Ovary (tissue), 9 donors: ENCODE measurements around the gene SIRT5. TPM values are rescaled to one million over a fixed set of nuclear protein-coding genes. Genes with fewer than 3 reads are reported as not detected.

Experiments
- DNase-seq, 5 donors: peaks; one replicate each; pipeline ENCODE4 v3.0.0-alpha.2; 2019 to 2020
- H3K27ac ChIP-seq, 2 donors: fragments of 200-600 bp; one replicate each; pipeline versions ENCODE4 v1.5.1 to v1.8.0; 2019 to 2022
- H3K27me3 ChIP-seq: fragments of 200-600 bp; one replicate; pipeline ENCODE4 v1.8.0; 2022
- H3K36me3 ChIP-seq: fragments of 200-600 bp; sonication (generic); one replicate; pipeline ENCODE4 v1.5.1; 2019
- H3K4me1 ChIP-seq: one replicate; pipeline ENCODE4 v1.8.1; 2013; ENCODE audit warnings: mild to moderate bottlenecking, moderate library complexity; ENCODE audit not compliant: insufficient read depth
- H3K4me3 ChIP-seq: fragments of 200-600 bp; sonication (generic); one replicate; pipeline ENCODE4 v1.5.1; 2017
- H3K9me3 ChIP-seq, 2 donors: fragments of 200-600 bp in 1 of 2; sonication (generic) in 1 of 2; one replicate each; pipeline versions ENCODE4 v1.5.1 to v1.8.1; 2013 to 2019; ENCODE audit warnings: mild to moderate bottlenecking in 1 of 2, moderate library complexity in 1 of 2
- EP300 ChIP-seq: sonication (generic); formaldehyde crosslinking; IDR thresholded peaks from one replicate; pipeline ENCODE4 v1.6.1; 2017; ENCODE audit warnings: antibody characterized with exemption
- POLR2A ChIP-seq: fragments of 450-650 bp; IDR thresholded peaks from one replicate; pipeline ENCODE4 v1.6.1; 2017; ENCODE audit warnings: antibody characterized with exemption, mild to moderate bottlenecking, moderate library complexity
- WGBS, 3 donors: extraction: QIAGEN DNeasy Blood & Tissue Kit in 1 of 3; methylation state at CpG; one replicate each; pipeline versions ENCODE4 v1.1.5 to v1.1.7; 2013 to 2017; 5-methylcytosine and 5-hydroxymethylcytosine counted together
- intact Hi-C, 4 donors: fragments of 100-400 bp; cut with DNase I; formaldehyde crosslinking; loops; one replicate each; pipeline versions ENCODE4 v1.11.0 to v1.15.1; 2022 to 2023
- polyA plus RNA-seq, 2 donors: library from polyadenylated mRNA; stranded (reverse); fragments of 200-250 nt in 1 of 2; fragments of 350-450 nt in 1 of 2; fragmentation: Illumina TruSeq in 1 of 2; extraction: RNeasy Lipid Tissue Mini Kit (QIAGEN cat#74804) in 1 of 2; gene quantifications; one replicate each; pipeline ENCODE4 v1.2.3, GENCODE V29; 2013 to 2014
- total RNA-seq, 7 donors: library from RNA; depleted of rRNA in 2 of 7; stranded (reverse); fragments of >200 nt in 2 of 7; fragmentation: NEBNext Ultra II Directional in 3 of 7; extraction: Animal tissue kit (Norgen Biotek cat#: 25700) in 3 of 7; gene quantifications; one replicate each; pipeline versions ENCODE4 v1.1.0 to v1.2.4, GENCODE V29; 2016 to 2023
- TF ChIP-seq, protein P1 (sequence below), 3 donors: fragments of 450-650 bp in 2 of 3; fragments of 200-600 bp in 1 of 3; IDR thresholded peaks; one replicate each; pipeline versions ENCODE4 v1.5.1 to v1.8.0; 2016 to 2022; ENCODE audit warnings: antibody characterized with exemption in 3 of 3, mild to moderate bottlenecking in 1 of 3
- donor health status: DM: no; HTN: no; CAD: no; lungs with moderate emphysema.
- donor health status: DM: no; HTN: no; CAD: no.
- donor health status: Bipolar disorder and iron deficiency.
- donor health status: DM: yes; HTN: yes; CAD: no.
- donor health status: DM: no; HTN: no; CAD: no.
- donor health status: DM: yes; HTN: yes; CAD: no.

Gene SIRT5
- total and polyA plus RNA-seq, 9 donors, result 7.3 to 22.2 (median 13.0) TPM

DNA sequence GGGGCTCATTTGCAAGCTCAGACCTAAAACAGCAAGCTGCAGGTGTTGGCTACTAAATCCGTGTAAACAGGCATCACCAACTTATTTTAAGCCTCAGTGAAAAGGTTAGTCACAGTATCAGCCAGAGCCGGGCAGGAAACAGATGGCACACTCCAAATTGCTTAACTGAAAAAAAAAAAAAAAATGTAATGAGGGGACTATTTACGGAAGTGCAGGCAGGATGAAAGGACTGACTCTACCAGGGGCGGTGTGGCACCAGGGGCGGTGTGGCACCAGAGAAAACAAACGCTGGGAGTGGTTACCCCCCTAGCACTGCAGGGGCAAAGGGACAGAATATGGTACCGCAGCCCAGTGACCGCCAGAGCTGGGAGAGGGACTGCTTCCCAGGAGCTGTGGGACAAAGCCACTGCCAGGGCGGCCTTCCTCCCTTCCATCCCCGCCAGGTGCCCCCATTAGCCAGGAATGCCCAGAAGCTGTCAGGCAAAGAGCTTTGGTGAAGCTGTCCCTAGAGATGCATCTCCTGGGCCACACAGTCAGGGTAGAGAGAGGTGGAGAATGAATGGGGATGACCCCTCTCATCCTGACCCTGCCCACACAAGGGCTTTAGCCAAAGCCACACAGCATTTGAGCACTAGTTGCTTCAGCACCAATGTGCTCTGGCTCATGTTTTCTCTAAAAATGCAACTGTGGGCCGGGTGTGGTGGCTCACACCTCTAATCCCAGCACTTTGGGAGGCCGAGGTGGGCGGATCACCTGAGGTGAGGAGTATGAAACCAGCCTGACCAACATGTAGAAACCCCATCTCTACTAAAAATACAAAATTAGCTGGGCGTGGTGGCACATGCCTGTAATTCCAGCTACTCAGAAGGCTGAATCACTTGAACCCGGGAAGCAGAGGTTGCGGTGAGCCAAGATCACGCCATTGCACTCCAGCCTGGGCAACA is 47.4 kb upstream of the SIRT5 start:
- H3K27me3 ChIP-seq, result no peaks in the 10 kb centered on the region
- H3K36me3 ChIP-seq, result no peaks in the 10 kb centered on the region
- no peaks in the 10 kb centered on the region for H3K9me3 ChIP-seq
- H3K4me3 ChIP-seq, result no peak overlapping the region
- intact Hi-C loops, result no loop called here
- H3K4me1 ChIP-seq, result no peaks in the 10 kb centered on the region
- TF ChIP-seq, protein P1, sequence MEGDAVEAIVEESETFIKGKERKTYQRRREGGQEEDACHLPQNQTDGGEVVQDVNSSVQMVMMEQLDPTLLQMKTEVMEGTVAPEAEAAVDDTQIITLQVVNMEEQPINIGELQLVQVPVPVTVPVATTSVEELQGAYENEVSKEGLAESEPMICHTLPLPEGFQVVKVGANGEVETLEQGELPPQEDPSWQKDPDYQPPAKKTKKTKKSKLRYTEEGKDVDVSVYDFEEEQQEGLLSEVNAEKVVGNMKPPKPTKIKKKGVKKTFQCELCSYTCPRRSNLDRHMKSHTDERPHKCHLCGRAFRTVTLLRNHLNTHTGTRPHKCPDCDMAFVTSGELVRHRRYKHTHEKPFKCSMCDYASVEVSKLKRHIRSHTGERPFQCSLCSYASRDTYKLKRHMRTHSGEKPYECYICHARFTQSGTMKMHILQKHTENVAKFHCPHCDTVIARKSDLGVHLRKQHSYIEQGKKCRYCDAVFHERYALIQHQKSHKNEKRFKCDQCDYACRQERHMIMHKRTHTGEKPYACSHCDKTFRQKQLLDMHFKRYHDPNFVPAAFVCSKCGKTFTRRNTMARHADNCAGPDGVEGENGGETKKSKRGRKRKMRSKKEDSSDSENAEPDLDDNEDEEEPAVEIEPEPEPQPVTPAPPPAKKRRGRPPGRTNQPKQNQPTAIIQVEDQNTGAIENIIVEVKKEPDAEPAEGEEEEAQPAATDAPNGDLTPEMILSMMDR (IDR thresholded peaks at IDR 0.05), result no peak
- no peak for TF ChIP-seq POLR2A
- no peak for TF ChIP-seq EP300
- WGBS, 3 donors, result 77 to 86% (median 82%) methylated on average over 17 of the region's 17 CpGs
- peak in 1 of 5 donors; percentile 22 for DNase-seq
- H3K27ac ChIP-seq, result no peak overlapping the region

DNA sequence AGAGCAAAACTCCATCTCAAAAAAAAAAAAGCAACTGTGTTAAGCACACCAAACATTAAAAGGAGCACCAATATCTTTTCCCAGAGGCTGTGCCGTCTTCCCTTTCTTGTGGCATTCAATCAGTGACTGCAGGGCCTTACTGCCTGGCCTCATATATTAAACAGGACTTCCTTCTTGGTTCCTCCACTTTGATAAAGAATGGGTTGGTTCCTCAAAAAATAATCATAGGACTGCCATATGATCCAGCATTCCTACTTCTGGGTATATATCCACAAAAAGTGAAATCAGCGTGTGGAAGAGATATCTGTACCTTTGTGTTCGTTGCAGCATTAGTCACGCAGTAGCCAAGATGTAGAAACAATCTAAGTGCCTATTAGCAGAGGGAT is 46.7 kb upstream of the SIRT5 start:
- no peaks in the 10 kb centered on the region for H3K27me3 ChIP-seq
- H3K27ac ChIP-seq, result no peak overlapping the region
- no peaks in the 10 kb centered on the region for H3K4me1 ChIP-seq
- H3K9me3 ChIP-seq, result no peaks in the 10 kb centered on the region
- H3K4me3 ChIP-seq, result no peak overlapping the region
- DNase-seq, result no peak
- no peaks in the 10 kb centered on the region for H3K36me3 ChIP-seq
- 86 to 94% (median 91%) methylated on average over 4 of the region's 4 CpGs for WGBS, 3 donors
- intact Hi-C loops, result no loop called here
- TF ChIP-seq EP300 (no peak), POLR2A (no peak)
- TF ChIP-seq, protein P1 (IDR thresholded peaks at IDR 0.05), result no peak

DNA sequence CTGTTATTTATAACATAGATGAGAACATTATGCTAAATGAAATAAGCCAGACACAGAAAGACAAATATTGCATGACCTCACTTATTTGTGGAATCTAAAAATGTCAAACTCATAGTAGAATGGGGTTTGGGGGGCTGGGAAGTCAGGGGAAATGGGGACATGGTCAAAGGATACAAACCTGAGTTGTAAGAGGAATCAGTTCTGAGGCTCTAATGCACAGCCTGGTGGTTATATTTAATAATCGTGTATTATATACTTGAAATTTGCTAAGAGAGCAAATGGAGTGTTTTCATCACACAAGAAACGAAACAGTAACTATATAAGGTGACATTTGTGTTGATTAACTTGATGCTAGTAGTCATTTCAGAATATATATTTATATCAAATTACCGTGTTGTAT is 46.2 kb upstream of the SIRT5 start:
- no peak overlapping the region for H3K4me3 ChIP-seq
- no peaks in the 10 kb centered on the region for H3K36me3 ChIP-seq
- 48 to 56% (median 54%) methylated on average over 3 of the region's 3 CpGs for WGBS, 3 donors
- no peak overlapping the region for H3K27ac ChIP-seq
- TF ChIP-seq, protein P1 (IDR thresholded peaks at IDR 0.05), result no peak
- TF ChIP-seq POLR2A (no peak), EP300 (no peak)
- no peaks in the 10 kb centered on the region for H3K4me1 ChIP-seq
- intact Hi-C loops, result no loop called here
- no peaks in the 10 kb centered on the region for H3K27me3 ChIP-seq
- no peak for DNase-seq
- no peaks in the 10 kb centered on the region for H3K9me3 ChIP-seq

DNA sequence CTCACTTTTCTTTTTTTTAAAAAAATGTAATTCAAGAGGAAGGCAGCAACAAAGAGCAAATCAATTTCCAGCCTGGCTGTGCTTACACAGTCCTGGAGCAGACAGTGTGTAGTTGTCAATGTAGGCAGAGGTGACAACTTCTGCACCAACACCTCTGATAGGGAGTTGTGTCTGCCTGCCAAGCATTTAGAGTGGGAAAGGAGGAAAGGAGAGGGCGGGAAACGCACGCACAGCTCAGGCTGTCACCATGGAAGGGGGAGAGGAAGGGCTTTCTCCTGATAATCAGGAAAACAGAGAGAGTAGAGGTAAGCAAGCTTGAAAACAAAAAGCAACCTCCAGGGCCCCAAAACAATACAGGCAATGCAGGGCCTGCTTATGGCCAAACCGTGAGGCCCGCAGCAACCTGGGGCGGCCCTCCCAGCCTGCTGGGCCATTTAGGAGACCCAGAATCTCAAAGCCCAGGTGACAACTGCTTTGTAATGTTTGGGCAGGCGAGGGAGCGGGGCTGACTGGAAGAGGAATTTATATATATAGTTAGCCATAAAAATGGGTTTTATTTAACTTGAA is 45.5 kb upstream of the SIRT5 start:
- TF ChIP-seq EP300 (no peak), POLR2A (no peak)
- TF ChIP-seq, protein P1 (IDR thresholded peaks at IDR 0.05), result no peak
- Histone ChIP-seq H3K27ac (no peak overlapping the region), H3K4me1 (no peaks in the 10 kb centered on the region), H3K4me3 (no peak overlapping the region), H3K27me3 (no peaks in the 10 kb centered on the region), H3K9me3 (no peaks in the 10 kb centered on the region), H3K36me3 (no peaks in the 10 kb centered on the region)
- WGBS, 3 donors, result 70 to 88% (median 80%) methylated on average over 7 to 8 of the region's 8 CpGs
- DNase-seq, result no peak
- intact Hi-C loops, result no loop called here
